Measurements from ENCODE around the gene STAMBPL1.

The STAMBPL1 gene

GRCh38 chr10:88933564-88933963 lies 53.5 kb downstream of the STAMBPL1 start:
- Histone ChIP-seq H3K27ac (ENCODE audit: low read depth, low read length) (no peak overlapping the region), H3K9me3 (ENCODE audit: control insufficient read depth, insufficient read depth, low read length) (no peaks in the 10 kb centered on the region), H3F3A (ENCODE audit: control insufficient read depth, insufficient read depth) (no peaks in the 10 kb centered on the region), H3K4me1 (ENCODE audit: control insufficient read depth, low read length) (peaks cover 20% of the 10 kb centered on the region), H3K9me2 (replicated peaks; ENCODE audit: control insufficient read depth, low read length) (no peaks in the 10 kb centered on the region), H3K27me3 (ENCODE audit: control insufficient read depth, low read length) (no peaks in the 10 kb centered on the region), H3K36me3 (ENCODE audit: control insufficient read depth, low read length) (no peaks in the 10 kb centered on the region), H3K79me2 (ENCODE audit: control insufficient read depth, low read length) (no peaks in the 10 kb centered on the region), H3K4me3 (ENCODE audit: low read length) (no peak overlapping the region), H4K20me1 (ENCODE audit: control insufficient read depth, insufficient read depth, low read depth, low read length) (no peaks in the 10 kb centered on the region), H3K4me2 (ENCODE audit: low read length) (no peak overlapping the region)
- TF ChIP-seq CTCF (IDR thresholded peaks at IDR 0.05; ENCODE audit: low read depth, low read length, poor library complexity, severe bottlenecking) (no peak), EZH2phosphoT487 (IDR thresholded peaks at IDR 0.05; ENCODE audit: borderline replicate concordance, low read length) (no peak)

GRCh38 chr10:88934900-88935672 lies 55.0 kb downstream of the STAMBPL1 start:
- TF ChIP-seq CTCF (IDR thresholded peaks at IDR 0.05; ENCODE audit: low read depth, low read length, poor library complexity, severe bottlenecking), result peak; percentile 88
- TF ChIP-seq EZH2phosphoT487 (IDR thresholded peaks at IDR 0.05; ENCODE audit: borderline replicate concordance, low read length), result no peak
- Histone ChIP-seq H3K4me2 (ENCODE audit: low read length) (no peak overlapping the region), H3K79me2 (ENCODE audit: control insufficient read depth, low read length) (no peaks in the 10 kb centered on the region), H3F3A (ENCODE audit: control insufficient read depth, insufficient read depth) (no peaks in the 10 kb centered on the region), H4K20me1 (ENCODE audit: control insufficient read depth, insufficient read depth, low read depth, low read length) (no peaks in the 10 kb centered on the region), H3K9me2 (replicated peaks; ENCODE audit: control insufficient read depth, low read length) (no peaks in the 10 kb centered on the region), H3K27ac (ENCODE audit: low read depth, low read length) (no peak overlapping the region), H3K36me3 (ENCODE audit: control insufficient read depth, low read length) (no peaks in the 10 kb centered on the region), H3K4me1 (ENCODE audit: control insufficient read depth, low read length) (peaks cover 20% of the 10 kb centered on the region), H3K4me3 (ENCODE audit: low read length) (no peak overlapping the region), H3K27me3 (ENCODE audit: control insufficient read depth, low read length) (no peaks in the 10 kb centered on the region), H3K9me3 (ENCODE audit: control insufficient read depth, insufficient read depth, low read length) (no peaks in the 10 kb centered on the region)

GRCh38 chr10:88936656-88937055 lies 56.6 kb downstream of the STAMBPL1 start:
- no peaks in the 10 kb centered on the region for H3K27me3 ChIP-seq (ENCODE audit: control insufficient read depth, low read length)
- H3K4me1 ChIP-seq (ENCODE audit: control insufficient read depth, low read length), result peaks cover 20% of the 10 kb centered on the region
- no peak overlapping the region for H3K27ac ChIP-seq (ENCODE audit: low read depth, low read length)
- no peak overlapping the region for H3K4me3 ChIP-seq (ENCODE audit: low read length)
- H3K9me2 ChIP-seq (replicated peaks; ENCODE audit: control insufficient read depth, low read length), result no peaks in the 10 kb centered on the region
- H3K9me3 ChIP-seq (ENCODE audit: control insufficient read depth, insufficient read depth, low read length), result no peaks in the 10 kb centered on the region
- no peaks in the 10 kb centered on the region for H4K20me1 ChIP-seq (ENCODE audit: control insufficient read depth, insufficient read depth, low read depth, low read length)
- no peaks in the 10 kb centered on the region for H3K79me2 ChIP-seq (ENCODE audit: control insufficient read depth, low read length)
- no peaks in the 10 kb centered on the region for H3K36me3 ChIP-seq (ENCODE audit: control insufficient read depth, low read length)
- H3K4me2 ChIP-seq (ENCODE audit: low read length), result no peak overlapping the region
- no peaks in the 10 kb centered on the region for H3F3A ChIP-seq (ENCODE audit: control insufficient read depth, insufficient read depth)
- TF ChIP-seq EZH2phosphoT487 (IDR thresholded peaks at IDR 0.05; ENCODE audit: borderline replicate concordance, low read length) (no peak), CTCF (IDR thresholded peaks at IDR 0.05; ENCODE audit: low read depth, low read length, poor library complexity, severe bottlenecking) (no peak)
